Measurements from ENCODE around the gene TESK2.

DNA sequence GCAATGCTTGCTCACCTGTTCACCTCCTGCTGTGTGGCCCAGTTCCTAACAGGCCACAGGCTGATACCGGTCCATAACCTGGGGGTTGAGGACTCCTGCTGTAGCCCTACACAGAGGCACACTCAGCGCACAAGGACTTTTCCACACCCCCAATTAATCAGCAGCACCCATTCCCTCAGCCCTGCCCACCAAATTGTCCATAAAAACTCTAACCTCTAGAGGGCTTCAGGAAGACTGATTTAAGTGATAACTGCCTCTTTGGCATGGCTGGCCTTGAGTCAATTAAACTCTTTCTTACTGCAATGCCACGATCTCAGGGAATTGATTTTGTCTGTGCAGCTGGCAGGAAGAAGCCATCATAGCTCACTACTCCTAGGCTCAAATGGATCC is 79.5 kb downstream of the TESK2 start:
- TF ChIP-seq SPEN (CRISPR knock-in tag; IDR thresholded peaks at IDR 0.05; ENCODE audit: low read depth): no peak
- TF ChIP-seq, protein P1, sequence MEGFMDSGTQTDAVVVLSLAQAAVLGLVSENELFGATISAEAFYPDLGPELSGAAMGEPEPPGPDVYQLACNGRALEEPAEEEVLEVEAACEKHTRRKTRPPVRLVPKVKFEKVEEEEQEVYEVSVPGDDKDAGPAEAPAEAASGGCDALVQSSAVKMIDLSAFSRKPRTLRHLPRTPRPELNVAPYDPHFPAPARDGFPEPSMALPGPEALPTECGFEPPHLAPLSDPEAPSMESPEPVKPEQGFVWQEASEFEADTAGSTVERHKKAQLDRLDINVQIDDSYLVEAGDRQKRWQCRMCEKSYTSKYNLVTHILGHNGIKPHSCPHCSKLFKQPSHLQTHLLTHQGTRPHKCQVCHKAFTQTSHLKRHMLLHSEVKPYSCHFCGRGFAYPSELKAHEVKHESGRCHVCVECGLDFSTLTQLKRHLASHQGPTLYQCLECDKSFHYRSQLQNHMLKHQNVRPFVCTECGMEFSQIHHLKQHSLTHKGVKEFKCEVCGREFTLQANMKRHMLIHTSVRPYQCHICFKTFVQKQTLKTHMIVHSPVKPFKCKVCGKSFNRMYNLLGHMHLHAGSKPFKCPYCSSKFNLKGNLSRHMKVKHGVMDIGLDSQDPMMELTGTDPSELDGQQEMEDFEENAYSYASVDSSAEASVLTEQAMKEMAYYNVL (CRISPR knock-in tag; IDR thresholded peaks at IDR 0.05; ENCODE audit: borderline replicate concordance): no peak
- TF ChIP-seq, protein P2, sequence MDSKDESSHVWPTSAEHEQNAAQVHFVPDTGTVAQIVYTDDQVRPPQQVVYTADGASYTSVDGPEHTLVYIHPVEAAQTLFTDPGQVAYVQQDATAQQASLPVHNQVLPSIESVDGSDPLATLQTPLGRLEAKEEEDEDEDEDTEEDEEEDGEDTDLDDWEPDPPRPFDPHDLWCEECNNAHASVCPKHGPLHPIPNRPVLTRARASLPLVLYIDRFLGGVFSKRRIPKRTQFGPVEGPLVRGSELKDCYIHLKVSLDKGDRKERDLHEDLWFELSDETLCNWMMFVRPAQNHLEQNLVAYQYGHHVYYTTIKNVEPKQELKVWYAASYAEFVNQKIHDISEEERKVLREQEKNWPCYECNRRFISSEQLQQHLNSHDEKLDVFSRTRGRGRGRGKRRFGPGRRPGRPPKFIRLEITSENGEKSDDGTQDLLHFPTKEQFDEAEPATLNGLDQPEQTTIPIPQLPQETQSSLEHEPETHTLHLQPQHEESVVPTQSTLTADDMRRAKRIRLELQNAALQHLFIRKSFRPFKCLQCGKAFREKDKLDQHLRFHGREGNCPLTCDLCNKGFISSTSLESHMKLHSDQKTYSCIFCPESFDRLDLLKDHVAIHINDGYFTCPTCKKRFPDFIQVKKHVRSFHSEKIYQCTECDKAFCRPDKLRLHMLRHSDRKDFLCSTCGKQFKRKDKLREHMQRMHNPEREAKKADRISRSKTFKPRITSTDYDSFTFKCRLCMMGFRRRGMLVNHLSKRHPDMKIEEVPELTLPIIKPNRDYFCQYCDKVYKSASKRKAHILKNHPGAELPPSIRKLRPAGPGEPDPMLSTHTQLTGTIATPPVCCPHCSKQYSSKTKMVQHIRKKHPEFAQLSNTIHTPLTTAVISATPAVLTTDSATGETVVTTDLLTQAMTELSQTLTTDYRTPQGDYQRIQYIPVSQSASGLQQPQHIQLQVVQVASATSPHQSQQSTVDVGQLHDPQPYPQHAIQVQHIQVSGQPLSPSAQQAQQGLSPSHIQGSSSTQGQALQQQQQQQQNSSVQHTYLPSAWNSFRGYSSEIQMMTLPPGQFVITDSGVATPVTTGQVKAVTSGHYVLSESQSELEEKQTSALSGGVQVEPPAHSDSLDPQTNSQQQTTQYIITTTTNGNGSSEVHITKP (CRISPR knock-in tag; IDR thresholded peaks at IDR 0.05; ENCODE audit: low read depth): no peak
- TF ChIP-seq ZNF577 (CRISPR knock-in tag; IDR thresholded peaks at IDR 0.05; ENCODE audit: borderline replicate concordance, low read depth): no peak
- TF ChIP-seq DNMT3B (CRISPR knock-in tag; conservative IDR thresholded peaks at IDR 0.05): no peak
- TF ChIP-seq, protein P3, sequence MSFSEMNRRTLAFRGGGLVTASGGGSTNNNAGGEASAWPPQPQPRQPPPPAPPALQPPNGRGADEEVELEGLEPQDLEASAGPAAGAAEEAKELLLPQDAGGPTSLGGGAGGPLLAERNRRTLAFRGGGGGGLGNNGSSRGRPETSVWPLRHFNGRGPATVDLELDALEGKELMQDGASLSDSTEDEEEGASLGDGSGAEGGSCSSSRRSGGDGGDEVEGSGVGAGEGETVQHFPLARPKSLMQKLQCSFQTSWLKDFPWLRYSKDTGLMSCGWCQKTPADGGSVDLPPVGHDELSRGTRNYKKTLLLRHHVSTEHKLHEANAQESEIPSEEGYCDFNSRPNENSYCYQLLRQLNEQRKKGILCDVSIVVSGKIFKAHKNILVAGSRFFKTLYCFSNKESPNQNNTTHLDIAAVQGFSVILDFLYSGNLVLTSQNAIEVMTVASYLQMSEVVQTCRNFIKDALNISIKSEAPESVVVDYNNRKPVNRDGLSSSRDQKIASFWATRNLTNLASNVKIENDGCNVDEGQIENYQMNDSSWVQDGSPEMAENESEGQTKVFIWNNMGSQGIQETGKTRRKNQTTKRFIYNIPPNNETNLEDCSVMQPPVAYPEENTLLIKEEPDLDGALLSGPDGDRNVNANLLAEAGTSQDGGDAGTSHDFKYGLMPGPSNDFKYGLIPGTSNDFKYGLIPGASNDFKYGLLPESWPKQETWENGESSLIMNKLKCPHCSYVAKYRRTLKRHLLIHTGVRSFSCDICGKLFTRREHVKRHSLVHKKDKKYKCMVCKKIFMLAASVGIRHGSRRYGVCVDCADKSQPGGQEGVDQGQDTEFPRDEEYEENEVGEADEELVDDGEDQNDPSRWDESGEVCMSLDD (CRISPR knock-in tag; IDR thresholded peaks at IDR 0.05; ENCODE audit: borderline replicate concordance): no peak
- TF ChIP-seq ZNF883 (CRISPR knock-in tag; IDR thresholded peaks at IDR 0.05; ENCODE audit: not compliant biosample characterization): no peak
- TF ChIP-seq, protein P4, sequence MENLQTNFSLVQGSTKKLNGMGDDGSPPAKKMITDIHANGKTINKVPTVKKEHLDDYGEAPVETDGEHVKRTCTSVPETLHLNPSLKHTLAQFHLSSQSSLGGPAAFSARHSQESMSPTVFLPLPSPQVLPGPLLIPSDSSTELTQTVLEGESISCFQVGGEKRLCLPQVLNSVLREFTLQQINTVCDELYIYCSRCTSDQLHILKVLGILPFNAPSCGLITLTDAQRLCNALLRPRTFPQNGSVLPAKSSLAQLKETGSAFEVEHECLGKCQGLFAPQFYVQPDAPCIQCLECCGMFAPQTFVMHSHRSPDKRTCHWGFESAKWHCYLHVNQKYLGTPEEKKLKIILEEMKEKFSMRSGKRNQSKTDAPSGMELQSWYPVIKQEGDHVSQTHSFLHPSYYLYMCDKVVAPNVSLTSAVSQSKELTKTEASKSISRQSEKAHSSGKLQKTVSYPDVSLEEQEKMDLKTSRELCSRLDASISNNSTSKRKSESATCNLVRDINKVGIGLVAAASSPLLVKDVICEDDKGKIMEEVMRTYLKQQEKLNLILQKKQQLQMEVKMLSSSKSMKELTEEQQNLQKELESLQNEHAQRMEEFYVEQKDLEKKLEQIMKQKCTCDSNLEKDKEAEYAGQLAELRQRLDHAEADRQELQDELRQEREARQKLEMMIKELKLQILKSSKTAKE (CRISPR knock-in tag; IDR thresholded peaks at IDR 0.05; ENCODE audit: borderline replicate concordance): no peak
- TF ChIP-seq POLR2AphosphoS5 (IDR thresholded peaks at IDR 0.05; ENCODE audit: low read depth, low read length): no peak
